Hepatocyte (in vitro differentiated cells): ENCODE data around the gene L3MBTL1.

ENCODE experiments used
- EZH2 ChIP-seq: fragments of 200-600 bp; sonication (generic); IDR thresholded peaks from 2 replicates; pipeline ENCODE4 v1.6.1; 2016; ENCODE audit warnings: antibody characterized with exemption, mild to moderate bottlenecking, borderline replicate concordance
- EZH2phosphoT487 ChIP-seq: fragments of 200-600 bp; sonication (generic); IDR thresholded peaks from one replicate; pipeline ENCODE4 v1.6.1; 2018; ENCODE audit warnings: antibody characterized with exemption, mild to moderate bottlenecking, low read depth, moderate library complexity; ENCODE audit not compliant: unreplicated experiment, severe bottlenecking
- TF ChIP-seq, protein P1 (sequence below): fragments of 200-600 bp; sonication (generic); IDR thresholded peaks from 2 replicates; pipeline ENCODE4 v1.5.1; 2016; ENCODE audit warnings: antibody characterized with exemption, mild to moderate bottlenecking; ENCODE audit not compliant: poor library complexity

DNA sequence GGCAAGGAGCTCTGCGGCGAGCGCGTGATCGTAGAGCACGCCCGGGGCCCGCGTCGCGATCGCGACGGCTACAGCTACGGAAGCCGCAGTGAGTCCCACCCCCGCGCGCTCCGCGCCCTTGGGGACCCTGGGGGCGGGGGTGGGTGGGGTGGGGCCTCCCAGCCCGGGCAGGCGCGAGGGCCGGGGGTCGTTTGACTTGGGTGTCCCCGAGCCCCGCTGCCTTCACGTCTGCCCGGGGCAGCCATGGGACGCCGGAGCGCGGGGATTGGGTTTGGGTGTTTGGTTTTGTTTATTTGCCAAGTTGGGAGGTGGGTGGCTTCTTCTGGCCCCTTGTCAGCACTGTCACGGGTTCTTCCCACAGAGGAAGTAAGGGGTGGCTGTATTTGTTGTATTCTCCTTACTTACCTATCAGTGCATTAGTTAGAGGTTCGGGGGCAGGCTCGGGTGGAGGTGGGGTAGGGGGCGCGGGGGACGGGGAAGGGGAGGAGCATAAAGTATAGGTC is 49.0 kb upstream of the L3MBTL1 start:
- TF ChIP-seq, protein P1, sequence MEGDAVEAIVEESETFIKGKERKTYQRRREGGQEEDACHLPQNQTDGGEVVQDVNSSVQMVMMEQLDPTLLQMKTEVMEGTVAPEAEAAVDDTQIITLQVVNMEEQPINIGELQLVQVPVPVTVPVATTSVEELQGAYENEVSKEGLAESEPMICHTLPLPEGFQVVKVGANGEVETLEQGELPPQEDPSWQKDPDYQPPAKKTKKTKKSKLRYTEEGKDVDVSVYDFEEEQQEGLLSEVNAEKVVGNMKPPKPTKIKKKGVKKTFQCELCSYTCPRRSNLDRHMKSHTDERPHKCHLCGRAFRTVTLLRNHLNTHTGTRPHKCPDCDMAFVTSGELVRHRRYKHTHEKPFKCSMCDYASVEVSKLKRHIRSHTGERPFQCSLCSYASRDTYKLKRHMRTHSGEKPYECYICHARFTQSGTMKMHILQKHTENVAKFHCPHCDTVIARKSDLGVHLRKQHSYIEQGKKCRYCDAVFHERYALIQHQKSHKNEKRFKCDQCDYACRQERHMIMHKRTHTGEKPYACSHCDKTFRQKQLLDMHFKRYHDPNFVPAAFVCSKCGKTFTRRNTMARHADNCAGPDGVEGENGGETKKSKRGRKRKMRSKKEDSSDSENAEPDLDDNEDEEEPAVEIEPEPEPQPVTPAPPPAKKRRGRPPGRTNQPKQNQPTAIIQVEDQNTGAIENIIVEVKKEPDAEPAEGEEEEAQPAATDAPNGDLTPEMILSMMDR = no peak
- TF ChIP-seq EZH2phosphoT487 = no peak
- no peak for TF ChIP-seq EZH2
